H1 (cell line): ENCODE measurements around the gene DAO.

ENCODE experiments used
- BACH1 ChIP-seq: IDR thresholded peaks from 2 replicates; pipeline ENCODE4 v1.6.1; 2012; ENCODE audit warnings: low read length, improper control_type of control experiment
- FOSL1 ChIP-seq: IDR thresholded peaks from 2 replicates; pipeline ENCODE4 v1.6.1; 2011; ENCODE audit warnings: mild to moderate bottlenecking, low read depth, low read length, moderate library complexity; ENCODE audit not compliant: insufficient read depth
- POLR2AphosphoS5 ChIP-seq: IDR thresholded peaks from 2 replicates; pipeline ENCODE4 v1.6.1; 2011; ENCODE audit warnings: low read depth, low read length
- SIRT6 ChIP-seq: IDR thresholded peaks from one replicate; pipeline ENCODE4 v1.7.1; 2012; ENCODE audit warnings: low read length, inconsistent platforms

- TF ChIP-seq SIRT6 (no peak), BACH1 (no peak), FOSL1 (no peak), POLR2AphosphoS5 (no peak)
Measured at GRCh38 chr12:108840605-108841332, 39.1 kb upstream of the DAO start.
